Activated effector memory CD4-positive, alpha-beta T cell treated with Interleukin-2 at 50 U/mL for 16 hours (primary cell): ENCODE data around the gene AMDHD2.
"Not testable (repeated sequence)": the region's sequence is repeated elsewhere in the genome, so short reads cannot be mapped to it uniquely, and the experiment has no call there.

ENCODE experiments used
- DNase-seq: peaks from one replicate; pipeline ENCODE4 v3.0.0-alpha.2; 2020

Gene AMDHD2

DNA sequence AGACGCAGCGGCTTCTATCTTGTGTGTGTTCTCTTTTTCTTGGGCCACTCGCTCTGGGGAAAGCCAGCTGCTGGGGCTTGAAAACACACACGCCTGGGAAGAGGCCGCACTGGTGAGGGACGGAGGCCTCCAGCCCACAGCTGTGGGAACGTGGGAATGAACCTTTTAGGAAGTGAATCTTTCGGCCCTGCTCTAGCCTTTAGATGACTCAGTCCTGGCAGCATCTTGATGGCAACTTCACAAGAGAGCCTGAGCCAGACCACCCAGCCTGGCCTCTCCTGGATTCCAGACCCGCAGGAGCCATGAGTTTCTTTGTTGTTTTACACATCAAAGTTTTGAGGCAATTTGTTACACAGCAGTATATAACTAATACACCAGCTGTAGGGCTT is 15.4 kb downstream of the AMDHD2 start:
- no peak for DNase-seq

- peak; percentile 96 for DNase-seq
These were observed 17.5 kb downstream of the AMDHD2 start, which contains the start of gene PDPK1 for GRCh38 chr16:2537451-2538379. PDPK1 (plus strand) TSS chr16:2538021; CDS start chr16:2538113, 92 bp downstream.

DNA sequence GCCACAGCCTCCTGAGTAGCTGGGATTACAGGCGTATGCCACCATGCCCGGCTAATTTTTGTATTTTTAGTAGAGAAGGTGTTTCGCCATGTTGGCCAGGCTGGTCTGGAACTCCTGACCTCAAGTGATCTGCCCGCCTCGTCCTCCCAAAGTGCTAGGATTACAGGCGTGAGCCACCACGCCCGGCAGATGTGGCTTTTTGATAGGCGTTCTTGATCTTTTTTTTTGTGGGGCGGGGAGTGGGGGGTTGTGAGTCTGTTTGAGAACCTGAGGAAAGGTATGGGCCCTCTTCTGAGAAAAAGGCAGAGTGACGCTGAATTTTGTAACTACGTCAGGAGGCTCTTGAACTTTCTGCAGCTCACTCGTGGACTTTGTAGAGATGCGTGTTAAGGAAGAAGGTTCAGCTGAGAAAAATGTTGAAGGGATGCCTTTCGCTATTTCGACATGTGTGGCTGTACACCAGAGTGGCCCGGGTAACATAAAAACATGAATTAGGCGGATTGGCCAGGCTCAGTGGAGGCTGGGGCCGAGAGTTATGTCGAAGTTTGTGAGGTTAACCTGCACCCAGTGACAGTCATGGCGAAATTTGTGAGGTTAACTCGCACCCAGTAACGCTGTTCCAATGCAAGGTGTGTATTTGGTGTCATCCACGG is 19.1 kb downstream of the AMDHD2 start:
- not testable (repeated sequence) for DNase-seq

- DNase-seq = not testable (repeated sequence)
These were observed 19.8 kb downstream of the AMDHD2 start for GRCh38 chr16:2539845-2540458.

DNA sequence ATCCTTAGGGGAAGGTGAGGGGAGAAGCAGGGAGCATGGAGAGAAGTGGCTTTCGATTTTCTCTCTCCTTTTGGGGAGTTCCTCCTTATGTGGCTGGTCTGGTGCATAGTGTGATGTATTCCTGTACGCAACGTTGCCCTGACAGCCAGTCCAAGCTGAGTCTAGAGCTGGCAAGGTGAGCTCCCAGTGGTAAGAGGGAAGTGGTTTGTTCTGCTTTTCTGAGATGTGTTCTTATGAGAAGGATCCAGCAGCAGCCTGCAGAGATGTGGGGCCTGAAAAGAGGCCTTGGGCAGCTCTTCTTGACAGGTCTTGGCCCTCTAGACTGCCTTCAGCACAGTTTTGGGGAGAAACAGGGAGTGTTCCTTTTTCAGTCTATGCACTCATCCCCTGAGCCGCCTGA is 20.7 kb downstream of the AMDHD2 start:
- not testable (repeated sequence) for DNase-seq

DNA sequence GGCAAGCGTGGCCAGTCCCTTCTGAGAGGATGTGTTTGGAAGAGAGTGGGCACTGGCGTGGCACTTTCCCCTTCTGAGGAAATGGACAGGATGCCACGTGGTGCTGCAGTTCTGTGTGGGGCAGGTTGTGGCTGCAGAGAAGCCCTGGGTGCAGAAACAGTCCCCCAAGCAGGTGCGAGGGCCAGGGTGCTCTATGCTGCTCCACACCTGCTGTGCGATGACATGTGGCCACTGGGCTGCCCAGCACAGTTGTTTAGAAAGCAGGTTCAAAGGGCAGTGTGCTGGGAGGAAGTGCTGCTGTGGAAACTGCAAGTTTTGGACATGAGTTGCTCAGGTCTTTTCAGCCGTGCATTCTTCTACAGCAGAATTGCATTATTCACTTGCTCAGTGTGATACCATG is 21.2 kb downstream of the AMDHD2 start:
- DNase-seq = not testable (repeated sequence)

DNA sequence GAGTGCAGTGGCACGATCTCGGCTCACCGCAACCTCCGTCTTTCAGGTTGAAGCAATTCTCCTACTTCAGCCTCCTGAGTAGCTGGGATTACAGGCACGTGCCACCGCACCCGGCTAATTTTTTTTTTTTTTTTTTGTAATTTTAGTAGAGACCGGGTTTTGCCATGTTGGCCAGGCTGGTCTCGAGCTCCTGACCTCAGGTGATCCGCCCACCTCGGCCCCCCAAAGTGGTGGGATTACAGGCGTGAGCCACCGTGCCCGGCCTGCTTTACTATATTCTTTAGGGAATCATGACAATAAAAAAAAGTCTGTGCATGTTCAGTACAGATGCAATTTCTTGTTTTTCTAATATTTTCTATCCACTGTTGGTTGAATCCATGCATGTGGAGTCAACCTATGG is 23.6 kb downstream of the AMDHD2 start:
- DNase-seq = not testable (repeated sequence)

DNA sequence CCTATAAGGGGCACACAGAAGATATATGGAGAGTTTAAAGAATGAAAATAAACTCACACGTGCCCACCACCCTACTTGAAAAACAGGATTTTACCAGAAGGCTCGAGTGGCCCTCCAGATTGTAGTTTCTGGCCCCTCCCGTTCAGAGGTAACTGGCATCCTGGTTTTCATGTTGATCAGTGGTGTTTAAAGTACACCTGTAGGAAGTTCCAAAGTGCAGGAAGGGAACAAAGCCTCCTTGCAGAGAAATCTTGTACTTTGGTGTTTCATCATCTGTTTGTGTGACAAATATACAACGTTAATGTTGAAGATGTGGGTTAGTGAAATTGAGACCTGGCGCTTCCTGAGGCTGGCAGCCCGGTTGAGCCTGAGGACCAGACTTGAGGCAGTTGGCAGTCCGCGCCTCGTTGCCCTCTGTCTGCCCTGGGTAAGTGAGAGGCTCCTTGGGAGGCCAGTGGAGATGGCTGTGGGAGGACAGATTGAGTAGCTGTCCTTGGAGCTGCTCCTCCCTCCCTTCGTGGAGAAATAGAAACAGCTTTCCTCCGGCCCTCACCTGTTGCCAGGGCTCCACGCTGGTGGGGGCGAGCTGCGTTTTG is 30.2 kb downstream of the AMDHD2 start:
- DNase-seq = not testable (repeated sequence)

DNA sequence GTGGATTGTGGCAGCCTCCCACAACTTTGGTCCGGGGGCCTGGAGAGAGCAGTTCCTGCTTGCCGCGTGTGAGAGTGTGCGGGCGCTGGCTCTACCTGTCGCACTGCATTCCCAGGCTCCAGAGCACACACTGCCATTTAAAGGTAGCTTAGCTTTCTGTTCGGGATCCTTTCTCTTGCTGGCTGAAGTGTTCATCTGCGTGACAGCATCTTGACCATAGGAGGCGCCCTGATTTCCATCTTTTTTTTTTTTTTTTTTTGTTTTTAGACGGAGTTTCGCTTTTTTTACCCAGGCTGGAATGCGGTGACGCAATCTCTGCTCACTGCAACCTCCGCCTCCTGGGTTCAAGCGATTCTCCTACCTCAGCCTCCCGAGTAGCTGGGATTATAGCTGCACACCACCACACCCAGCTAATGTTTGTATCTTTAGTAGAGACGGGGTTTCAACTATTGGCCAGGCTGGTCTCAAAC is 31.3 kb downstream of the AMDHD2 start:
- DNase-seq = not testable (repeated sequence)

GRCh38 chr16:2554709-2555425 is 34.7 kb downstream of the AMDHD2 start:
- not testable (repeated sequence) for DNase-seq

- not testable (repeated sequence) for DNase-seq
These were observed 37.0 kb downstream of the AMDHD2 start for GRCh38 chr16:2557150-2557549.

DNA sequence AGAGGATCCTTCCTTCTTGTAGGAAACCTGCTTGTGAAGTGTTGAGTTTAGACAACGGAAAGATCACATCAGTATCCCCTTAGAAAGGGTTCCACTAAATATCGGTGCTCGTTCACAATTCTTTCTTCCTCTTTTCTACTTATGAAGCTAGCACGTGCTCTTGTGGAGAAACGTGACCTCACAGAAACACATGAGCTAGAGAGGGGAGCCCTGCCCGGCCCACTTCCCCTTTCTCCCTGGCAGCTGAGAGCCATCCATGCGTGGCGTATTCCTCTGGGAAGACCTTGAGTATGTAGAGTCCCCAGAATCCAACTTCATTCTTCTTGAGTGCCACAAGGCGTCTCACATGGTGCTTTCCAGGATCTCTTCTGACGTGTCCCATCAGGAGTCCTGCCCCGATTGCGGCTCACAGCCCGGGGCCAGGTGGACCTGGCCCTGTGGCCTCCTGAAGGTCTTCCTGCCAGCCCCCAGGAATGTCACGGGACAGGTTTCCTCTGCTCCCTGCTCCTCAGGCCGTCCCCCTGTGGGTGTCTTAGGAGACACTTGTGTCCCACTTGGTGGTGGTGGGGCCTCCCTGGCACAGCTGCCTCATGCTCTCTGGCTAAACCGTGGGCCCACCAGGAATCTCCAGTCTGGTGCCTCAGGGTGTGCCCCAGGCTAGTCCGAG is 40.1 kb downstream of the AMDHD2 start:
- not testable (repeated sequence) for DNase-seq

- DNase-seq = peak; percentile 45
These were observed 40.6 kb downstream of the AMDHD2 start for GRCh38 chr16:2560798-2561133.

GRCh38 chr16:2567506-2567905 is 47.3 kb downstream of the AMDHD2 start:
- DNase-seq = not testable (repeated sequence)

- not testable (repeated sequence) for DNase-seq
These were observed 48.4 kb downstream of the AMDHD2 start for GRCh38 chr16:2568573-2568972.

- not testable (repeated sequence) for DNase-seq
These were observed 52.5 kb downstream of the AMDHD2 start for GRCh38 chr16:2572704-2573103.

- not testable (repeated sequence) for DNase-seq
These were observed 55.7 kb downstream of the AMDHD2 start for GRCh38 chr16:2575839-2576238.

DNA sequence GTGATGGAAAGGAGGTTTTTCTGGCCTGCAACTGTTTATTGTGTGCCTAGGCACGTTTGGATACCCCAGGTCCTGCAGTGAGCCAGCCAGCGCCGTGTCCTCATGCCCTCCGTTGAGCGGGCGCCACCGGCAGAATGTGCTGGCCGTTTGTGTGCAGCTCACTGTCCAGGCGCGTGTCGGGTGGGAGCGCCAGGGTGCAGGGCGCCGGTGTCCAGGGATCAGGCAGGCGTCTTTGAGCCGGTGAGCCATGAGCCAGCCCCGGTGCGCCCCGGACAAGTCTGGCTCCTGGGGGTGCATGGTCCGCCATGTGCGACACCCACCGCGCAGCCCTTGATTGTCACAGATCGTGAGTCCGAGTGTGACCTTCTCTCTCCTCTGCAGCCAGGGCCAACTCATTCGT is 56.9 kb downstream of the AMDHD2 start:
- DNase-seq = not testable (repeated sequence)

GRCh38 chr16:2578905-2579304 is 58.7 kb downstream of the AMDHD2 start:
- DNase-seq = not testable (repeated sequence)

- not testable (repeated sequence) for DNase-seq
These were observed 60.0 kb downstream of the AMDHD2 start for GRCh38 chr16:2580143-2580542.

DNA sequence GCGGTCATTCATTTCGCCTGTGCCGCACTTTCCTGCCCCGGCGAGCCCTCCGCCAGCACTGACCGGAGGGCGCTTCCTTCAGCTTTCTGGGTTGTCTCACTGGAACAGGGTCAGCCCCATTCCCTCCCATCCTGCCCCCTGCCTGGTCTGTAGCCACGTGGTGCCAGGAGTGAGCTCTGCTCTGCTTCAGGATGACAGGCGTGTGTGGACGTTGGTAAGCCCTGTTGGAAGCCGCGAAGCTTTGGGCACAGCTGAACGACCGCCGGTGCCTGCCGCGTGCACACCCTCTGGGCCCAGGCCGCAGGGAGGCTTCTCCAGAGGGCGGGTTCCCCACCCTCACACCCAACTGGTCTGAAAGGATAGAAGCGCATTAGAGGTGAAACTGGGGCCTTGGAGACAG is 60.6 kb downstream of the AMDHD2 start:
- DNase-seq = not testable (repeated sequence)
